Mesenchymal stem cell (in vitro differentiated cells and primary cell): ENCODE results near the gene TUB.

Experiments
- DNase-seq: peaks from one replicate; pipeline ENCODE4 v3.0.0-alpha.2; 2013
- H2AFZ ChIP-seq: one replicate; pipeline ENCODE4 v1.6.1; 2013; ENCODE audit warnings: low read depth, mild to moderate bottlenecking, control low read depth, inconsistent platforms, low read length, moderate library complexity
- H2AK5ac ChIP-seq: 2 replicates; pipeline ENCODE4 v1.6.1; 2013; ENCODE audit warnings: low read length, moderate library complexity, mild to moderate bottlenecking, inconsistent platforms; ENCODE audit not compliant: severe bottlenecking
- H2BK120ac ChIP-seq: one replicate; pipeline ENCODE4 v1.6.1; 2013; ENCODE audit warnings: low read depth, mild to moderate bottlenecking, inconsistent platforms, low read length, moderate library complexity
- H2BK12ac ChIP-seq, 2 experiments: one replicate each; pipeline ENCODE4 v1.6.1; 2013; ENCODE audit warnings: inconsistent platforms in 2 of 2, low read length in 2 of 2, mild to moderate bottlenecking in 2 of 2, moderate library complexity in 2 of 2, control low read depth in 1 of 2
- H2BK15ac ChIP-seq: one replicate; pipeline ENCODE4 v1.6.1; 2013; ENCODE audit warnings: mild to moderate bottlenecking, low read depth, inconsistent platforms; ENCODE audit not compliant: poor library complexity, severe bottlenecking
- H2BK5ac ChIP-seq: 2 replicates; pipeline ENCODE4 v1.6.1; 2013; ENCODE audit warnings: low read depth, mild to moderate bottlenecking, low read length, control low read depth, inconsistent platforms; ENCODE audit not compliant: poor library complexity, severe bottlenecking
- H3K14ac ChIP-seq, 2 experiments: one replicate each; pipeline ENCODE4 v1.6.1; 2013; ENCODE audit warnings: inconsistent platforms in 2 of 2, low read length in 2 of 2, control low read depth in 1 of 2, mild to moderate bottlenecking in 1 of 2, moderate library complexity in 1 of 2
- H3K18ac ChIP-seq, 2 experiments: one replicate each; pipeline ENCODE4 v1.6.1; 2013; ENCODE audit warnings: inconsistent platforms in 2 of 2, low read length in 2 of 2, control low read depth in 1 of 2, low read depth in 1 of 2, mild to moderate bottlenecking in 1 of 2
- H3K23ac ChIP-seq, 2 experiments: one replicate each; pipeline ENCODE4 v1.6.1; 2013; ENCODE audit warnings: inconsistent platforms in 2 of 2, low read length in 2 of 2, mild to moderate bottlenecking in 2 of 2, moderate library complexity in 2 of 2, control low read depth in 1 of 2
- H3K27ac ChIP-seq: 2 replicates; pipeline ENCODE4 v1.5.1; 2013; ENCODE audit warnings: mild to moderate bottlenecking, moderate library complexity, low read length, control low read depth, inconsistent platforms; ENCODE audit not compliant: poor library complexity, severe bottlenecking
- H3K27me3 ChIP-seq, 2 experiments: 2 replicates each; pipeline versions ENCODE4 v1.6.1 to v1.7.0; 2013; ENCODE audit warnings: low read length in 2 of 2, mild to moderate bottlenecking in 2 of 2, moderate library complexity in 2 of 2, control low read depth in 1 of 2, inconsistent platforms in 1 of 2; ENCODE audit not compliant: control insufficient read depth in 1 of 2, insufficient read depth in 1 of 2
- H3K36me3 ChIP-seq, 2 experiments: 2 replicates each; pipeline versions ENCODE4 v1.6.1 to v1.7.0; 2013; ENCODE audit warnings: low read length in 2 of 2, control low read depth in 1 of 2, inconsistent platforms in 1 of 2, low read depth in 1 of 2, mild to moderate bottlenecking in 1 of 2; ENCODE audit not compliant: insufficient read depth in 2 of 2, control insufficient read depth in 1 of 2
- H3K4ac ChIP-seq, 2 experiments: one replicate each; pipeline ENCODE4 v1.6.1; 2013; ENCODE audit warnings: inconsistent platforms in 2 of 2, low read length in 2 of 2, mild to moderate bottlenecking in 2 of 2, moderate library complexity in 2 of 2, control low read depth in 1 of 2, low read depth in 1 of 2
- H3K4me1 ChIP-seq: 2 replicates; pipeline ENCODE4 v1.6.1; 2013; ENCODE audit warnings: low read depth, low read length, control low read depth; ENCODE audit not compliant: control insufficient read depth, insufficient read depth
- H3K4me2 ChIP-seq: 2 replicates; pipeline ENCODE4 v1.6.1; 2013; ENCODE audit warnings: low read length, mild to moderate bottlenecking, inconsistent platforms; ENCODE audit not compliant: poor library complexity, severe bottlenecking
- H3K4me3 ChIP-seq, 2 experiments: 2 replicates each; pipeline versions ENCODE4 v1.5.1 to v1.7.0; 2013; ENCODE audit warnings: low read length in 2 of 2, mild to moderate bottlenecking in 2 of 2, control low read depth in 1 of 2, low read depth in 1 of 2; ENCODE audit not compliant: insufficient read depth in 1 of 2
- H3K79me1 ChIP-seq: replicated peaks from 2 replicates; pipeline ENCODE4 v1.6.1; 2013; ENCODE audit warnings: mild to moderate bottlenecking, control low read depth, low read length, inconsistent platforms; ENCODE audit not compliant: poor library complexity, severe bottlenecking
- H3K9ac ChIP-seq: 2 replicates; pipeline ENCODE4 v1.7.0; 2013; ENCODE audit warnings: mild to moderate bottlenecking, low read length, moderate library complexity
- H3K9me3 ChIP-seq: 2 replicates; pipeline ENCODE4 v1.7.0; 2013; ENCODE audit warnings: mild to moderate bottlenecking, low read length; ENCODE audit not compliant: control insufficient read depth
- H4K8ac ChIP-seq: one replicate; pipeline ENCODE4 v1.6.1; 2013; ENCODE audit warnings: inconsistent platforms, mild to moderate bottlenecking, low read length, moderate library complexity
- H4K91ac ChIP-seq: one replicate; pipeline ENCODE4 v1.6.1; 2013; ENCODE audit warnings: mild to moderate bottlenecking, low read length, inconsistent platforms
- WGBS: methylation state at CpG from one replicate; pipeline ENCODE4 v1.1.7; 2013; ENCODE audit warnings: mixed read lengths; 5-methylcytosine and 5-hydroxymethylcytosine counted together

TUB gene

DNA sequence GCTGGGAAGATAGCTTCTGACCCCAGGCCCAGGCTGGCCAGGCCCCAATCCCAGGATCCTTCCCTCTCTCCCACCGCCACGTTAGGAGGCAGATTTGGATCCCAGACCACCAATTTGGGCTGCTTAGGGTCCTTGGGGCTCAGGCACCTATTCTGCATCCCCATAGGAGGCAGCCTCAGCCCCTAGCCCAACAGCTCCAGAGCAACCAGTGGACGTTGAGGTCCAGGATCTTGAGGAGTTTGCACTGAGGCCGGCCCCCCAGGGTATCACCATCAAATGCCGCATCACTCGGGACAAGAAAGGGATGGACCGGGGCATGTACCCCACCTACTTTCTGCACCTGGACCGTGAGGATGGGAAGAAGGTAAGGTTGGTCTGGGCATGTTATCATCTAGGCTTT lies 16.1 kb downstream of the TUB start:
- Histone ChIP-seq H3K36me3 (peaks cover 0 to 47% of the 10 kb centered on the region in 2 experiments), H3K27ac (no peak overlapping the region), H2BK120ac (no peak overlapping the region), H3K79me1 (no peaks in the 10 kb centered on the region), H3K27me3 (no peaks in the 10 kb centered on the region), H3K4me1 (no peaks in the 10 kb centered on the region), H3K18ac (no peak overlapping the region), H2AK5ac (no peak overlapping the region), H2BK12ac (no peak overlapping the region), H3K14ac (no peak overlapping the region), H4K91ac (no peak overlapping the region), H3K4me2 (no peak overlapping the region), H2BK15ac (no peak overlapping the region), H2BK5ac (no peak overlapping the region), H3K4me3 (no peak overlapping the region), H3K4ac (no peak overlapping the region), H3K9me3 (no peaks in the 10 kb centered on the region), H2AFZ (no peak overlapping the region), H4K8ac (no peak overlapping the region), H3K23ac (no peak overlapping the region), H3K9ac (peak overlapping the region; percentile 54)
- no peak for DNase-seq
- WGBS = 94% methylated on average over 8 of the region's 8 CpGs

DNA sequence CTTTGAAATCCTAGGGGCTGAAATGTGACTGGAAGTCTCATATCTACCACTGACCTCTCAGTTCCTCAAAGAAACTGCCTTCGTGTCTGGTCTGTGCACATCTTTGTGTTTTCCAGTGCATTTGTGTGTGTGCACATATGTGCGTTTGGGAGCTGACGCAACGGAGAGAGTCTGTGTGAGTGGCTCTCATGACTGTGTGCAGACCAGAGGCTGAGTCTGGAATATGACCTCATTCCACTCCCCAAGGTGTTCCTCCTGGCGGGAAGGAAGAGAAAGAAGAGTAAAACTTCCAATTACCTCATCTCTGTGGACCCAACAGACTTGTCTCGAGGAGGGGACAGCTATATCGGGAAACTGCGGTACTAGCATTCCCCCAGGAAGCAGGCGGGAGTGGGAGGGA lies 16.5 kb downstream of the TUB start:
- Histone ChIP-seq H3K4me3 (peak overlapping the region in 1 of 2 experiments; percentile 8), H3K18ac (no peak overlapping the region), H3K4me2 (no peak overlapping the region), H2AK5ac (no peak overlapping the region), H3K9ac (peak overlapping the region; percentile 75), H3K4me1 (no peaks in the 10 kb centered on the region), H2AFZ (no peak overlapping the region), H3K23ac (no peak overlapping the region), H2BK5ac (no peak overlapping the region), H3K36me3 (peaks cover 0 to 51% of the 10 kb centered on the region in 2 experiments), H4K8ac (no peak overlapping the region), H2BK120ac (no peak overlapping the region), H3K79me1 (no peaks in the 10 kb centered on the region), H3K9me3 (no peaks in the 10 kb centered on the region), H3K14ac (no peak overlapping the region), H3K27ac (no peak overlapping the region), H4K91ac (no peak overlapping the region), H2BK15ac (no peak overlapping the region), H3K27me3 (no peaks in the 10 kb centered on the region), H2BK12ac (no peak overlapping the region), H3K4ac (no peak overlapping the region)
- WGBS = 86% methylated on average over 8 of the region's 9 CpGs
- no peak for DNase-seq

DNA sequence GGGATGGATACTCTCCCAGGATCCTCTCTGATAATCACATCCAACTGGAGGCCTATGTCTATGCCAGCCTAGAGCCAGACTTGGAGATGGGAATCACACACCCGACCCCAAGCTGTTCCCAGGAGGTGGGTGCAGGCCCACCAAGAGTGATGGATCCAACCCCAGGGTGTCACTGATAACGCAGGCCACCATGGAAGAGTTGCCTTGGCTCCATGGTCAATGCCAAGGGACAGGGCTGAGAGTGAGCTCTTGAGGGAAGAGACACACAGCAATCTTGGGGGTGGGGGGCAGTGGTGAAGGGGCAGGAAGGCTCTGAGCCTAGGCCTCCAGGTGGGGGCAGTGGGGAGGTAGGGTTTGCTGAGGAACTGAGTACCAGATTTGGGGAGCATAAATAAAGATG lies 16.9 kb downstream of the TUB start:
- no peak overlapping the region for H3K4me2 ChIP-seq
- H4K91ac ChIP-seq = no peak overlapping the region
- H3K4me3 ChIP-seq = peak overlapping the region in 1 of 2 experiments; percentile 8
- no peak overlapping the region for H3K4ac ChIP-seq
- no peak overlapping the region for H2BK15ac ChIP-seq
- peaks cover 0 to 53% of the 10 kb centered on the region in 2 experiments for H3K36me3 ChIP-seq
- H3K27me3 ChIP-seq = no peaks in the 10 kb centered on the region
- H3K23ac ChIP-seq = no peak overlapping the region
- no peak overlapping the region for H3K27ac ChIP-seq
- no peaks in the 10 kb centered on the region for H3K9me3 ChIP-seq
- no peaks in the 10 kb centered on the region for H3K79me1 ChIP-seq
- no peak overlapping the region for H2BK5ac ChIP-seq
- DNase-seq = no peak
- H2AFZ ChIP-seq = no peak overlapping the region
- no peak overlapping the region for H2AK5ac ChIP-seq
- H3K18ac ChIP-seq = no peak overlapping the region
- H2BK12ac ChIP-seq = no peak overlapping the region
- no peak overlapping the region for H4K8ac ChIP-seq
- no peaks in the 10 kb centered on the region for H3K4me1 ChIP-seq
- H2BK120ac ChIP-seq = no peak overlapping the region
- WGBS = 97% methylated on average over 2 of the region's 2 CpGs
- peak overlapping the region; percentile 75 for H3K9ac ChIP-seq
- no peak overlapping the region for H3K14ac ChIP-seq

DNA sequence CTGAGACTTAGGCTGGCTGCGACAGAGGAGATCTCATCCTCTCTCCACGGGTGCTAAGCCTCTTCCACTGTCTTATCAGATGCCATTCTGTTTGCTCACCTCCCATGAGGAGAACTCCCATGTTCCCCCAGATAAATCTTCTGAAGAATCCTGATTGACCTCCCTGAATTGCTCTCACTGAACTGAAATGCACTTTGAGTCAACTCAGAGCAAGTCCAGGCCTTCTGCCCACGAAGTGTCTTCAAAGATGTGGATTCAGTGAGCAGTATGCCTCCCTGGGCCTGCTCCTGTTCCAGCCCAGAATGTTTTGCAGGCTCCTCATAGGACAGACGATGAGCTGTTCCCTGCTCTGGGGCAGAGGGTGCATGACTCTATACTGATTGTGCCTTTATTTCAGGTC lies 17.4 kb downstream of the TUB start:
- Histone ChIP-seq H3K79me1 (no peaks in the 10 kb centered on the region), H2BK5ac (no peak overlapping the region), H3K4me3 (no peak overlapping the region), H3K9ac (peak overlapping the region; percentile 75), H4K91ac (no peak overlapping the region), H4K8ac (no peak overlapping the region), H3K23ac (no peak overlapping the region), H3K9me3 (no peaks in the 10 kb centered on the region), H3K18ac (no peak overlapping the region), H3K4me1 (no peaks in the 10 kb centered on the region), H3K36me3 (peaks cover 0 to 55% of the 10 kb centered on the region in 2 experiments), H2AFZ (no peak overlapping the region), H3K4me2 (no peak overlapping the region), H2BK15ac (no peak overlapping the region), H3K27me3 (no peaks in the 10 kb centered on the region), H2BK120ac (no peak overlapping the region), H2BK12ac (no peak overlapping the region), H3K14ac (no peak overlapping the region), H3K4ac (no peak overlapping the region), H3K27ac (no peak overlapping the region), H2AK5ac (no peak overlapping the region)
- 52% methylated on average over 4 of the region's 4 CpGs for WGBS
- DNase-seq = no peak
